Neural cell (in vitro differentiated cells): ENCODE data around the gene ACAD10. TPM values are rescaled to one million over a fixed set of nuclear protein-coding genes. Genes with fewer than 3 reads are reported as not detected.

Source experiments
- H2AFZ ChIP-seq: fragments of 200-600, 300-800 bp; sonication (generic), shearing (Covaris generic); 2 replicates; pipeline ENCODE4 v1.6.0; 2014; ENCODE audit warnings: low read depth, mild to moderate bottlenecking, antibody characterized with exemption, low read length, moderate library complexity
- H3F3A ChIP-seq: fragments of 200-600 bp; shearing (Covaris generic); 2 replicates; pipeline ENCODE4 v1.6.1; 2016; ENCODE audit warnings: mild to moderate bottlenecking, moderate library complexity, mixed read lengths, antibody characterized with exemption, low read length; ENCODE audit not compliant: insufficient read depth, poor library complexity, severe bottlenecking
- H3K27ac ChIP-seq: fragments of 200-600, 300-800 bp; sonication (generic), shearing (Covaris generic); 2 replicates; pipeline ENCODE4 v1.5.1; 2014; ENCODE audit warnings: mild to moderate bottlenecking, low read length, moderate library complexity
- H3K27me3 ChIP-seq: fragments of 300-800, 200-600 bp; sonication (generic), shearing (Covaris generic); 2 replicates; pipeline ENCODE4 v1.6.0; 2014; ENCODE audit warnings: mild to moderate bottlenecking, low read depth, low read length, moderate library complexity; ENCODE audit not compliant: insufficient read depth
- H3K36me3 ChIP-seq: fragments of 300-800, 200-600 bp; sonication (generic), shearing (Covaris generic); 2 replicates; pipeline ENCODE4 v1.5.1; 2014; ENCODE audit warnings: mild to moderate bottlenecking, antibody characterized with exemption, low read length, moderate library complexity; ENCODE audit not compliant: insufficient read depth
- H3K4me2 ChIP-seq: fragments of 300-800, 200-600 bp; sonication (generic), shearing (Covaris generic); 2 replicates; pipeline ENCODE4 v1.6.0; 2014; ENCODE audit warnings: mild to moderate bottlenecking, low read length
- H3K4me3 ChIP-seq: fragments of 300-800, 200-600 bp; sonication (generic), shearing (Covaris generic); 2 replicates; pipeline ENCODE4 v1.5.1; 2014; ENCODE audit warnings: mild to moderate bottlenecking, low read length, moderate library complexity
- H3K79me2 ChIP-seq: fragments of 200-600 bp; shearing (Covaris generic); replicated peaks from 2 replicates; pipeline ENCODE4 v1.6.0; 2014; ENCODE audit warnings: mild to moderate bottlenecking, low read length, moderate library complexity; ENCODE audit not compliant: insufficient read depth
- H3K9ac ChIP-seq: fragments of 300-800, 200-600 bp; sonication (generic), shearing (Covaris generic); 2 replicates; pipeline ENCODE4 v1.6.1; 2016; ENCODE audit warnings: mild to moderate bottlenecking, low read length, mixed read lengths
- H3K9me2 ChIP-seq: fragments of 200-600 bp; shearing (Covaris generic); 2 replicates; pipeline ENCODE4 v1.6.1; 2016; ENCODE audit warnings: mild to moderate bottlenecking, low read length, mixed read lengths; ENCODE audit not compliant: insufficient read depth
- H3K9me3 ChIP-seq: fragments of 200-600, 300-800 bp; sonication (generic), shearing (Covaris generic); 2 replicates; pipeline ENCODE4 v1.6.1; 2016; ENCODE audit warnings: mild to moderate bottlenecking, mixed run types, low read length, moderate library complexity, mixed read lengths
- H4K20me1 ChIP-seq: fragments of 200-600 bp; shearing (Covaris generic); 2 replicates; pipeline ENCODE4 v1.6.1; 2016; ENCODE audit warnings: mild to moderate bottlenecking, mixed run types; ENCODE audit not compliant: insufficient read depth
- EP300 ChIP-seq: fragments of 450-650 bp; conservative IDR thresholded peaks from 2 replicates; pipeline ENCODE4 v1.6.1; 2014; ENCODE audit warnings: antibody characterized with exemption, mild to moderate bottlenecking, moderate library complexity; ENCODE audit not compliant: poor library complexity, severe bottlenecking
- EZH2 ChIP-seq: fragments of 200-600, 300-800 bp; shearing (Covaris generic), sonication (generic); IDR thresholded peaks from 2 replicates; pipeline ENCODE4 v1.6.1; 2014; ENCODE audit warnings: antibody characterized with exemption, low read length, borderline replicate concordance, mild to moderate bottlenecking; ENCODE audit not compliant: insufficient read depth, poor library complexity, severe bottlenecking
- MXI1 ChIP-seq: fragments of 450-650 bp; conservative IDR thresholded peaks from 2 replicates; pipeline ENCODE4 v1.6.1; 2014; ENCODE audit warnings: antibody characterized with exemption, mild to moderate bottlenecking; ENCODE audit not compliant: poor library complexity, severe bottlenecking
- POLR2AphosphoS5 ChIP-seq: IDR thresholded peaks from 2 replicates; pipeline ENCODE4 v1.6.1; 2012
- RAD21 ChIP-seq: fragments of 450-650 bp; conservative IDR thresholded peaks from 2 replicates; pipeline ENCODE4 v1.6.1; 2014; ENCODE audit warnings: antibody characterized with exemption, mild to moderate bottlenecking, moderate library complexity
- SMC3 ChIP-seq: fragments of 450-650 bp; conservative IDR thresholded peaks from 2 replicates; pipeline ENCODE4 v1.6.1; 2014; ENCODE audit warnings: antibody characterized with exemption, mild to moderate bottlenecking, moderate library complexity; ENCODE audit not compliant: poor library complexity
- TAF1 ChIP-seq: IDR thresholded peaks from 2 replicates; pipeline ENCODE4 v1.6.1; 2012; ENCODE audit warnings: low read depth
- polyA plus RNA-seq: library from polyadenylated mRNA; depleted of rRNA; stranded (reverse); fragments of >200 nt; gene quantifications from 2 replicates; pipeline ENCODE4 v1.2.3, GENCODE V29; 2014
- TF ChIP-seq, protein P1 (sequence below): IDR thresholded peaks from 2 replicates; pipeline ENCODE4 v1.6.1; 2012; ENCODE audit warnings: borderline replicate concordance
- TF ChIP-seq, protein P2 (sequence below): fragments of 450-650 bp; IDR thresholded peaks from 2 replicates; pipeline ENCODE4 v1.5.1; 2014; ENCODE audit warnings: antibody characterized with exemption, mild to moderate bottlenecking, moderate library complexity; ENCODE audit not compliant: poor library complexity, severe bottlenecking

The ACAD10 gene
- polyA plus RNA-seq, 1 donor from 2014 or later = 25.7 TPM

- Histone ChIP-seq H3K79me2 (no peaks in the 10 kb centered on the region), H3K9me2 (no peaks in the 10 kb centered on the region), H3K9me3 (no peaks in the 10 kb centered on the region), H3K36me3 (no peaks in the 10 kb centered on the region), H3K27ac (no peak overlapping the region), H3K27me3 (no peaks in the 10 kb centered on the region), H2AFZ (no peak overlapping the region), H3K4me3 (no peak overlapping the region), H3F3A (no peaks in the 10 kb centered on the region), H3K9ac (no peak overlapping the region), H3K4me2 (no peak overlapping the region), H4K20me1 (no peaks in the 10 kb centered on the region)
- TF ChIP-seq POLR2AphosphoS5 (no peak), RAD21 (no peak), EZH2 (no peak), EP300 (no peak), TAF1 (no peak), MXI1 (no peak), SMC3 (no peak)
- TF ChIP-seq, protein P1, sequence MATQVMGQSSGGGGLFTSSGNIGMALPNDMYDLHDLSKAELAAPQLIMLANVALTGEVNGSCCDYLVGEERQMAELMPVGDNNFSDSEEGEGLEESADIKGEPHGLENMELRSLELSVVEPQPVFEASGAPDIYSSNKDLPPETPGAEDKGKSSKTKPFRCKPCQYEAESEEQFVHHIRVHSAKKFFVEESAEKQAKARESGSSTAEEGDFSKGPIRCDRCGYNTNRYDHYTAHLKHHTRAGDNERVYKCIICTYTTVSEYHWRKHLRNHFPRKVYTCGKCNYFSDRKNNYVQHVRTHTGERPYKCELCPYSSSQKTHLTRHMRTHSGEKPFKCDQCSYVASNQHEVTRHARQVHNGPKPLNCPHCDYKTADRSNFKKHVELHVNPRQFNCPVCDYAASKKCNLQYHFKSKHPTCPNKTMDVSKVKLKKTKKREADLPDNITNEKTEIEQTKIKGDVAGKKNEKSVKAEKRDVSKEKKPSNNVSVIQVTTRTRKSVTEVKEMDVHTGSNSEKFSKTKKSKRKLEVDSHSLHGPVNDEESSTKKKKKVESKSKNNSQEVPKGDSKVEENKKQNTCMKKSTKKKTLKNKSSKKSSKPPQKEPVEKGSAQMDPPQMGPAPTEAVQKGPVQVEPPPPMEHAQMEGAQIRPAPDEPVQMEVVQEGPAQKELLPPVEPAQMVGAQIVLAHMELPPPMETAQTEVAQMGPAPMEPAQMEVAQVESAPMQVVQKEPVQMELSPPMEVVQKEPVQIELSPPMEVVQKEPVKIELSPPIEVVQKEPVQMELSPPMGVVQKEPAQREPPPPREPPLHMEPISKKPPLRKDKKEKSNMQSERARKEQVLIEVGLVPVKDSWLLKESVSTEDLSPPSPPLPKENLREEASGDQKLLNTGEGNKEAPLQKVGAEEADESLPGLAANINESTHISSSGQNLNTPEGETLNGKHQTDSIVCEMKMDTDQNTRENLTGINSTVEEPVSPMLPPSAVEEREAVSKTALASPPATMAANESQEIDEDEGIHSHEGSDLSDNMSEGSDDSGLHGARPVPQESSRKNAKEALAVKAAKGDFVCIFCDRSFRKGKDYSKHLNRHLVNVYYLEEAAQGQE = no peak
- TF ChIP-seq, protein P2, sequence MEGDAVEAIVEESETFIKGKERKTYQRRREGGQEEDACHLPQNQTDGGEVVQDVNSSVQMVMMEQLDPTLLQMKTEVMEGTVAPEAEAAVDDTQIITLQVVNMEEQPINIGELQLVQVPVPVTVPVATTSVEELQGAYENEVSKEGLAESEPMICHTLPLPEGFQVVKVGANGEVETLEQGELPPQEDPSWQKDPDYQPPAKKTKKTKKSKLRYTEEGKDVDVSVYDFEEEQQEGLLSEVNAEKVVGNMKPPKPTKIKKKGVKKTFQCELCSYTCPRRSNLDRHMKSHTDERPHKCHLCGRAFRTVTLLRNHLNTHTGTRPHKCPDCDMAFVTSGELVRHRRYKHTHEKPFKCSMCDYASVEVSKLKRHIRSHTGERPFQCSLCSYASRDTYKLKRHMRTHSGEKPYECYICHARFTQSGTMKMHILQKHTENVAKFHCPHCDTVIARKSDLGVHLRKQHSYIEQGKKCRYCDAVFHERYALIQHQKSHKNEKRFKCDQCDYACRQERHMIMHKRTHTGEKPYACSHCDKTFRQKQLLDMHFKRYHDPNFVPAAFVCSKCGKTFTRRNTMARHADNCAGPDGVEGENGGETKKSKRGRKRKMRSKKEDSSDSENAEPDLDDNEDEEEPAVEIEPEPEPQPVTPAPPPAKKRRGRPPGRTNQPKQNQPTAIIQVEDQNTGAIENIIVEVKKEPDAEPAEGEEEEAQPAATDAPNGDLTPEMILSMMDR = no peak
These were observed 94.8 kb downstream of the ACAD10 start for GRCh38 chr12:111780615-111781014.

GRCh38 chr12:111781085-111781658 lies 95.3 kb downstream of the ACAD10 start:
- Histone ChIP-seq H2AFZ (no peak overlapping the region), H4K20me1 (no peaks in the 10 kb centered on the region), H3K9me3 (no peaks in the 10 kb centered on the region), H3K4me3 (no peak overlapping the region), H3K9ac (no peak overlapping the region), H3K79me2 (no peaks in the 10 kb centered on the region), H3K9me2 (no peaks in the 10 kb centered on the region), H3K36me3 (no peaks in the 10 kb centered on the region), H3K4me2 (no peak overlapping the region), H3K27me3 (no peaks in the 10 kb centered on the region), H3F3A (no peaks in the 10 kb centered on the region), H3K27ac (no peak overlapping the region)
- TF ChIP-seq SMC3 = no peak
- TF ChIP-seq EP300 = no peak
- TF ChIP-seq, protein P2 = no peak
- TF ChIP-seq TAF1 = no peak
- no peak for TF ChIP-seq POLR2AphosphoS5
- TF ChIP-seq RAD21 = no peak
- no peak for TF ChIP-seq MXI1
- no peak for TF ChIP-seq EZH2
- TF ChIP-seq, protein P1 = no peak
